Measurements from ENCODE around the gene ABT1.

GRCh38 chr6:26555505-26556262 lies 41.1 kb upstream of the ABT1 start:
- TF ChIP-seq, protein P1, sequence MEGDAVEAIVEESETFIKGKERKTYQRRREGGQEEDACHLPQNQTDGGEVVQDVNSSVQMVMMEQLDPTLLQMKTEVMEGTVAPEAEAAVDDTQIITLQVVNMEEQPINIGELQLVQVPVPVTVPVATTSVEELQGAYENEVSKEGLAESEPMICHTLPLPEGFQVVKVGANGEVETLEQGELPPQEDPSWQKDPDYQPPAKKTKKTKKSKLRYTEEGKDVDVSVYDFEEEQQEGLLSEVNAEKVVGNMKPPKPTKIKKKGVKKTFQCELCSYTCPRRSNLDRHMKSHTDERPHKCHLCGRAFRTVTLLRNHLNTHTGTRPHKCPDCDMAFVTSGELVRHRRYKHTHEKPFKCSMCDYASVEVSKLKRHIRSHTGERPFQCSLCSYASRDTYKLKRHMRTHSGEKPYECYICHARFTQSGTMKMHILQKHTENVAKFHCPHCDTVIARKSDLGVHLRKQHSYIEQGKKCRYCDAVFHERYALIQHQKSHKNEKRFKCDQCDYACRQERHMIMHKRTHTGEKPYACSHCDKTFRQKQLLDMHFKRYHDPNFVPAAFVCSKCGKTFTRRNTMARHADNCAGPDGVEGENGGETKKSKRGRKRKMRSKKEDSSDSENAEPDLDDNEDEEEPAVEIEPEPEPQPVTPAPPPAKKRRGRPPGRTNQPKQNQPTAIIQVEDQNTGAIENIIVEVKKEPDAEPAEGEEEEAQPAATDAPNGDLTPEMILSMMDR (IDR thresholded peaks at IDR 0.05; ENCODE audit: low read length) = no peak
- no peak for TF ChIP-seq EZH2 (optimal IDR thresholded peaks at IDR 0.05; ENCODE audit: low read depth, low read length)

All from MM.1S (cell line).